ENCODE data around the gene AAMDC.

GRCh38 chr11:77851503-77851902, 30.6 kb downstream of the AAMDC start:
- TF ChIP-seq, protein P1, sequence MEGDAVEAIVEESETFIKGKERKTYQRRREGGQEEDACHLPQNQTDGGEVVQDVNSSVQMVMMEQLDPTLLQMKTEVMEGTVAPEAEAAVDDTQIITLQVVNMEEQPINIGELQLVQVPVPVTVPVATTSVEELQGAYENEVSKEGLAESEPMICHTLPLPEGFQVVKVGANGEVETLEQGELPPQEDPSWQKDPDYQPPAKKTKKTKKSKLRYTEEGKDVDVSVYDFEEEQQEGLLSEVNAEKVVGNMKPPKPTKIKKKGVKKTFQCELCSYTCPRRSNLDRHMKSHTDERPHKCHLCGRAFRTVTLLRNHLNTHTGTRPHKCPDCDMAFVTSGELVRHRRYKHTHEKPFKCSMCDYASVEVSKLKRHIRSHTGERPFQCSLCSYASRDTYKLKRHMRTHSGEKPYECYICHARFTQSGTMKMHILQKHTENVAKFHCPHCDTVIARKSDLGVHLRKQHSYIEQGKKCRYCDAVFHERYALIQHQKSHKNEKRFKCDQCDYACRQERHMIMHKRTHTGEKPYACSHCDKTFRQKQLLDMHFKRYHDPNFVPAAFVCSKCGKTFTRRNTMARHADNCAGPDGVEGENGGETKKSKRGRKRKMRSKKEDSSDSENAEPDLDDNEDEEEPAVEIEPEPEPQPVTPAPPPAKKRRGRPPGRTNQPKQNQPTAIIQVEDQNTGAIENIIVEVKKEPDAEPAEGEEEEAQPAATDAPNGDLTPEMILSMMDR (tag by site-specific recombination; IDR thresholded peaks at IDR 0.05) = no peak
- TF ChIP-seq KLF1 (tag by site-specific recombination; IDR thresholded peaks at IDR 0.05) = no peak
- no peak for TF ChIP-seq KLF9 (tag by site-specific recombination; IDR thresholded peaks at IDR 0.05; ENCODE audit: low read depth)
- no peak for TF ChIP-seq ZNF146 (tag by site-specific recombination; IDR thresholded peaks at IDR 0.05)
- TF ChIP-seq YY1 (tag by site-specific recombination; IDR thresholded peaks at IDR 0.05) = no peak
- TF ChIP-seq TCF7L2 (IDR thresholded peaks at IDR 0.05; ENCODE audit: borderline replicate concordance, low read depth, low read length) = no peak
- no peak for TF ChIP-seq ZNF639 (tag by site-specific recombination; IDR thresholded peaks at IDR 0.05)
- TF ChIP-seq SETDB1 (IDR thresholded peaks at IDR 0.05; ENCODE audit: insufficient read length, low read length) = no peak
- TF ChIP-seq ZNF398 (tag by site-specific recombination; IDR thresholded peaks at IDR 0.05) = no peak
- TF ChIP-seq ZNF10 (tag by site-specific recombination; IDR thresholded peaks at IDR 0.05) = no peak
- no peak for TF ChIP-seq MYNN (tag by site-specific recombination; IDR thresholded peaks at IDR 0.05; ENCODE audit: borderline replicate concordance)
- no peak for TF ChIP-seq ZNF391 (tag by site-specific recombination; IDR thresholded peaks at IDR 0.05; ENCODE audit: borderline replicate concordance, low read depth)
